Sciatic nerve (tissue), 2 donors: ENCODE results near the gene ADCY5. TPM values are rescaled to one million over a fixed set of nuclear protein-coding genes. Genes with fewer than 3 reads are reported as not detected.

ENCODE experiments used
- ATAC-seq: fragments of 200-7000 bp; cut with Tn5 transposase; one replicate; pipeline ENCODE4 v1.9.1; 2020; ENCODE audit warnings: mild to moderate bottlenecking, moderate library complexity
- DNase-seq: peaks from one replicate; pipeline ENCODE4 v3.0.0-alpha.2; 2020; ENCODE audit warnings: low spot score
- intact Hi-C: fragments of 100-400 bp; cut with DNase I; formaldehyde crosslinking; loops from one replicate; pipeline ENCODE4 v1.14.2; 2022
- total RNA-seq: library from RNA; stranded (reverse); fragmentation: NEBNext Ultra II Directional; extraction: Animal tissue kit (Norgen Biotek cat#: 25700); gene quantifications from one replicate; pipeline ENCODE4 v1.2.1, GENCODE V29; 2021
- donor health status: DM: no; HTN: no; CAD: no.
- donor health status: DM: no; HTN: no; CAD: no.

The ADCY5 gene
- total RNA-seq, 1 donor from 2014 or later, result 16.8 TPM

DNA sequence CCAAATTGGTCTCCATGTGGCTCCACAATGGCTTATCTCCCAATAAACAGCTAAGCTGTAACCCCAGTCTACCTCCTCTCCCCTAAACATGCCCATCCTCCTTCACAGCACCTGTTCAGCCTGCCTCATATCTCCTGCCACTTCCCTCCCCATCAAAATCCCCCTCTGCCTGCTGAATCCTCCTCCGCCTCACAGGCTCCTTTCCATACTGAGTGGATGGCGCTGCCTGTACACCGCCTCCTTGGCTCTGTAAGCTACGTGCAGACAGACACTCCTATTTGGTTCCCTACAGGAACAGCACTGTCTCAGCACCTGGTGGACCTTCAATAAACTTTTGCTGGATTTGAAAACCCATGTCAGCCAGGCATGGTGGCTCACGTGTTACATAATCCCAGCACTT lies 53.7 kb downstream of the ADCY5 start:
- ATAC-seq, result no peak
- intact Hi-C loops, result no loop called here
- no peak for DNase-seq

DNA sequence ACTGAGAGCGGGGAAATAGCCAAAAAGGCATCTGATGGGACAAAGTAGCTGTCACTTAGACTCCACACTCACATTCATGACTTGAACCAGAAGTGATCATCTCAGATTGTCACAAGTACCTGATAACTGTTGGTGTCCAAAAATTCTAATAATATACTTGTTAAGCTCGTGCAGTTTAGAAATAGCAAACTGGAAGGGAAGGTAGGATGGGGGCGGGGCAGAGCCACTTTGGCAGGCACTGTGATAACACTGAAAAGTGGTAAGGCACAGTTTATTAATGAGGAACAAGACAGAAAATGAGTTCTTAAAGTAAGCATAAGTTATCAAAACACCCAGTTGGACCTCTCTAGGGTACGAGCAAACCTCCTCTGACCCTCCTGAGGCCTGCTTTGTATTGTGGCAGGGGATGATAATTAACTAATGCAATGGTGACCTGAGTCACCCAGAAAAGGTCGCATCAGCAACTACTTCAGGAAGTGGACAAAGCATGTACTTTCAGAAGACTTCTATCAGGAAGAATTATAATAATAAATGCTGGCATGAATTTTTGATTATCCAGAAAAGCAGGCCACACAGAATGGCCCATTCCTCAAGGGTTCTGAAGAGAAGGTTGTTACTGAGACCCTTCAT lies 54.4 kb downstream of the ADCY5 start:
- DNase-seq, result no peak

GRCh38 chr3:123392871-123393620 lies 55.8 kb downstream of the ADCY5 start:
- intact Hi-C loops, result no loop called here
- no peak for ATAC-seq
- no peak for DNase-seq

More for the DNA sequence above, 54.4 kb downstream of the ADCY5 start:
- intact Hi-C loops, result no loop called here
- ATAC-seq, result no peak

- intact Hi-C loops, result no loop called here
- DNase-seq (no peak), ATAC-seq (no peak)
Observed at GRCh38 chr3:123392368-123392767, 56.5 kb downstream of the ADCY5 start.

GRCh38 chr3:123390865-123391600 lies 57.9 kb downstream of the ADCY5 start:
- ATAC-seq (peak; percentile 82), DNase-seq (no peak)

GRCh38 chr3:123389628-123389918 lies 59.3 kb downstream of the ADCY5 start:
- ATAC-seq, result no peak
- DNase-seq, result no peak
- intact Hi-C loops, result no loop called here

More at GRCh38 chr3:123390865-123391600, 57.9 kb downstream of the ADCY5 start:
- intact Hi-C loops, result no loop called here

- intact Hi-C loops, result no loop called here
- DNase-seq, result no peak
Observed at GRCh38 chr3:123388811-123389627, 59.9 kb downstream of the ADCY5 start.

GRCh38 chr3:123388042-123388441 lies 60.8 kb downstream of the ADCY5 start:
- intact Hi-C loops, result no loop called here
- ATAC-seq (no peak), DNase-seq (no peak)

More at GRCh38 chr3:123388811-123389627, 59.9 kb downstream of the ADCY5 start:
- no peak for ATAC-seq

- ATAC-seq, result no peak
- intact Hi-C loops, result no loop called here
Observed at GRCh38 chr3:123387532-123387931, 61.4 kb downstream of the ADCY5 start.

DNA sequence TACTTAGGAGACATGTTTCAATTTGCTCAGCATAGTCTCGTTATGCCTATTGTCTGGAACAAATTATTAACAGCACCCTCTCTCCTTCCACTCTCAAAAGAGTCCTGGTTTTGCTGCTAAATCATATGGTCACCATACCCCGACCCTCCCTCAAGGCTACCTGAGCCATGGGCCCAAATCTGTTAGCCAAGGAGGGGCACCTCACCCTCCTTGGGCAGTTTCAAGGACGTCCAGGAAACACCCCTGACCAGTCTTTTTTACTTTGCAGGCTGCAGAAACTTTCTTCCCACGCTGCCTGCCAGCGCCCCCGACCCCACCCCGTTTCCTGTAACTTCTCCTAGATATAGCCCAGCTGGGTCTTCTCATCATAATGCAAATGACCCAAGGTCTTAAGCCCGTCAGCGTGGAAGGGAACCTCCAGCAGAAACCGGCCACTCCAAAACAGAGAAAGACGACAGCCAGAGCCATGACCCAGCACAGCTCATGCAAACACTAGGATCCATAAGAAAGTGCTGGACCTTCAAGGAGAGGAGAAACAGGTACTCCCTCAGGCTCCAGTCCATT lies 62.3 kb downstream of the ADCY5 start:
- DNase-seq (no peak), ATAC-seq (no peak)
- intact Hi-C loops, result no loop called here

More at GRCh38 chr3:123387532-123387931, 61.4 kb downstream of the ADCY5 start:
- DNase-seq, result no peak

- ATAC-seq, result no peak
- intact Hi-C loops, result no loop called here
Observed at GRCh38 chr3:123385981-123386380, 62.9 kb downstream of the ADCY5 start.

GRCh38 chr3:123385499-123385898 lies 63.4 kb downstream of the ADCY5 start:
- no peak for ATAC-seq
- intact Hi-C loops, result no loop called here
- DNase-seq, result no peak

More at GRCh38 chr3:123385981-123386380, 62.9 kb downstream of the ADCY5 start:
- no peak for DNase-seq

DNA sequence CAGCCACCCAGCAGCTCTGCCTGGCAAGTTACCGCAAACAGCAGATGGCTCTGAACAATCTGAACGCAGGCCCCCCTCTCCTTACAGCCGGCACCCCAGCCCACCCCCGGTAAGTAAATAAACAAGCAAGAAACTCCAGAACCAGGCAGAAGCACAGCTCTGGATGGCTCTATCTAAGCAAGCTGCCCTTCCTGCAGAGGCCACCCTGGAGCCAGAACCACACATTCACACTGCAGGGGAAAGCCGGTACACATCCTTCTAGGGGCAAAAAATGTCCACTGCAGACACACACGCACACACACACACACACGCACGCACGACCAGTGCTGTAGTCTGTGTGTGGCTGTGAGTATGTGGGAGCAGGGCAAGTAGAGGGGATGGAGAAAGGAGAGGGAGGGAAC lies 63.9 kb downstream of the ADCY5 start:
- intact Hi-C loops, result no loop called here
- DNase-seq (no peak), ATAC-seq (peak; percentile 10)

DNA sequence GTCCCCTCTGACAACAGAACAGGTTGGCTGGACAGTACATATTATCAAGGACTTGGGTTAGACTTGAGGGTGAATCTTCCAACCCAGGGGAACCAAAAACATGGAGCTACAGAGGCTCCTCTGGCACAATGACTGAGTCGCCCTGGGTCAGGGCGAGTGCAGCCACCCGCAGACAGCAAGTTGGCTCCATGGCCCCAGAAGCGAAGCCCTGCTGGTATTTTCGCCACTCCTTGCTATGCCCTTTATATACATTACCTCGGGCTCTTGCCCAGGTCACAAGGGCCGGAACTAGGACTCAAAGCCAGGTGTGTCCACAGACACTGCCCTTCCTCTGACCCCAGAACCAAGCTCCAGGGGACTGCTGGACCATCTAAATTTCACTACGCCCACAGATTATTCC lies 64.6 kb downstream of the ADCY5 start:
- ATAC-seq (no peak), DNase-seq (no peak)
- intact Hi-C loops, result no loop called here

DNA sequence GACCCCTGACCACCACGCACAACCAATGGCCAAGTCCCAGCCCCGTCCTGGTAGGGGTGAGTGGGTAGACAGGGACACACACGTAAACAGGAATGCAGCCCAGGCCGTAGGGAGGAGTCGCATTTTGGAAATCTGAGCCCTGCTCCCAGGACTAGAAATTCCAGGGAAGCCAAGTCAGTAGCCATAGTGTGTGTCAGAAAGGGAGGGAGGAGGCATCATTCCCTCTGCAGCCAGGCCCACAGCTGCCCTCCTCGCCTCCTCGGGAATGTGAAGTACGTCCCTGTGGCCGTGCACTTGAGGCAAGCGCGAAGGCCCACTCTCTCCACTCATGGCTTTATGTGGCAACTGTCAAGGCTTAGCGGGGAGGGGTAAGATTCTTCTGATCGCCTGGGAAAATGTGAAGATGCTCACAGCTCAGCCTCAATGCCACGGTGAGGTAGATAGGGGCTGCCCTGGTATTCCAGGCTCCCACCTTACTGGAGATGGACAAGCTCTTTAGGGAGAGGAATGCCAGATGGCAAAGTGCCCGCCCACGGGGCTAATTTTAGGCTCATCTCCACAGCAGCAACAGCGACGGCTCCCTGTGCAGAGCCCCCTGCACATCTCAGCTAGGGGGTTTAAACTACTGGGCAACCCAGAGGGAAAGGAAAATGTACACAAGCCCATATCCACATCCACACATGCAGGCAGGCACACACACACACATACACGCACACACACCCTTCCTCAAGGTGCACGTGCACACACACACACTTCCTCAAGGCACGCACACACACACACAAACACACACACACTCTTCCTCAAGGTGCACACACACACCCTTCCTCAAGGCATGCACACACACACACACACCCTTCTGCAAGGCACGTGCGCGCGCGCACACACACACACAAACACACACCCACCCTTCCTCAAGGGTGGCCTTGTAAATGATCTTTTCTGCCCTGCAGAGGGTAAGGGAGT lies 65.5 kb downstream of the ADCY5 start:
- ATAC-seq, result no peak
- DNase-seq, result no peak

DNA sequence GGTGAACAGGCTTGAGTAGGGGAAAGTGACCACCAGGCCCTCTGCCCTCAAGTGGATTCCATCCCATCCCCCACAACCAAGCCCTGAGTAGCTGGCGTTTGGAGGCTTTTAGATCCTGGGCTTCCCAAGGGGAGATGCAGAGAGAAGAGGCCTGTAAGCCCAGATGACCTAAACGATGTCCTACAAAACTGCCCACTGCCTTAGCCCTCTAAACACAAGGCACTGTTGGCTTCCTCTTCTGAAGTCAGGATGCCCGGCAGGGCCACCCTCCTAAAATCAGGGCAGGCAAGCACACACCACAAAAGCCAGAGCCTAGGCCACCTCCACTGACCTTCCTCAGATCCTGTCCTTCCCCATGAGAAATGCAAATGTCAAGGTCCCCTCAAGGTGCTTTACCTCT lies 68.6 kb downstream of the ADCY5 start:
- intact Hi-C loops, result no loop called here
- ATAC-seq, result no peak
- no peak for DNase-seq

More for the DNA sequence above, 65.5 kb downstream of the ADCY5 start:
- intact Hi-C loops, result no loop called here

GRCh38 chr3:123379041-123379830 lies 69.7 kb downstream of the ADCY5 start:
- DNase-seq, result no peak
- intact Hi-C loops, result no loop called here
- ATAC-seq, result no peak
